HG03103 (cell line): ENCODE data around the gene MRPS9.

ENCODE experiments used
- ATAC-seq: cut with Tn5 transposase; IDR thresholded peaks from one replicate; pipeline ENCODE4 v1.9.1; 2021; ENCODE audit warnings: low read depth; ENCODE audit not compliant: unreplicated experiment

Gene MRPS9

GRCh38 chr2:105078906-105079495 lies 41.1 kb downstream of the MRPS9 start:
- ATAC-seq: no peak

- no peak for ATAC-seq
Observed at GRCh38 chr2:105080461-105080860, 42.6 kb downstream of the MRPS9 start.

GRCh38 chr2:105081006-105081601 lies 43.2 kb downstream of the MRPS9 start:
- ATAC-seq: no peak

GRCh38 chr2:105082107-105082506 lies 44.2 kb downstream of the MRPS9 start:
- no peak for ATAC-seq

- no peak for ATAC-seq
Observed at GRCh38 chr2:105085525-105085924, 47.7 kb downstream of the MRPS9 start.

GRCh38 chr2:105087273-105087672 lies 49.4 kb downstream of the MRPS9 start:
- ATAC-seq: peak; percentile 54

GRCh38 chr2:105090091-105090490 lies 52.2 kb downstream of the MRPS9 start:
- ATAC-seq: no peak

- ATAC-seq: no peak
Observed at GRCh38 chr2:105092797-105093196, 54.9 kb downstream of the MRPS9 start.

- no peak for ATAC-seq
Observed at GRCh38 chr2:105099153-105099552, 61.3 kb downstream of the MRPS9 start.

- peak; percentile 93 for ATAC-seq
Observed at GRCh38 chr2:105100046-105100840, 62.4 kb downstream of the MRPS9 start.

- ATAC-seq: no peak
Observed at GRCh38 chr2:105102001-105102400, 64.1 kb downstream of the MRPS9 start.

- no peak for ATAC-seq
Observed at GRCh38 chr2:105102963-105103421, 65.1 kb downstream of the MRPS9 start.

GRCh38 chr2:105103481-105103880 lies 65.6 kb downstream of the MRPS9 start:
- ATAC-seq: no peak

- ATAC-seq: no peak
Observed at GRCh38 chr2:105104208-105104731, 66.4 kb downstream of the MRPS9 start.

- ATAC-seq: no peak
Observed at GRCh38 chr2:105110295-105110829, 72.5 kb downstream of the MRPS9 start.

GRCh38 chr2:105111365-105112150 lies 73.7 kb downstream of the MRPS9 start:
- ATAC-seq: no peak

GRCh38 chr2:105112345-105112744 lies 74.5 kb downstream of the MRPS9 start:
- ATAC-seq: no peak

GRCh38 chr2:105113616-105114291 lies 75.9 kb downstream of the MRPS9 start:
- ATAC-seq: no peak

GRCh38 chr2:105114551-105114950 lies 76.7 kb downstream of the MRPS9 start:
- no peak for ATAC-seq

GRCh38 chr2:105116348-105116747 lies 78.5 kb downstream of the MRPS9 start:
- no peak for ATAC-seq
